Measurements from ENCODE around the gene OCIAD1.

DNA sequence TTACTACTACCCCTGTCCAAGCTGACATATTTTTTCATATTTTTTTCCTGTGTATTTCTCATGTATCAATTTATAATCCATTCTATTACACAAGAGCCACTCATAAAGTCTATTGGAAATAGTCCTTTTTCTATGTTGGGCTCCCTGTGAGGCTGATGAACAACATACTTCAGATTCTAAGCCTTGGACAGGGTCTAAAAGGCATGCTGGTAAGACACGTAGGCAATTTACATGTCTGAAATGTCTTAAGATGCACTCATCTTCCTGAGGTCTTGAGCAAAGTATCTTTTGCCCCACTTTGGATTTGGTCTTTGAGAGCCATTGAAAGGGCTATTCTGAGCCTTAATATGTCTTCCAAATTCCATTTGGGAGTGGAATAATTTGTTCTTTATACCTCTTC is 31.8 kb downstream of the OCIAD1 start:
- TF ChIP-seq, protein P1, sequence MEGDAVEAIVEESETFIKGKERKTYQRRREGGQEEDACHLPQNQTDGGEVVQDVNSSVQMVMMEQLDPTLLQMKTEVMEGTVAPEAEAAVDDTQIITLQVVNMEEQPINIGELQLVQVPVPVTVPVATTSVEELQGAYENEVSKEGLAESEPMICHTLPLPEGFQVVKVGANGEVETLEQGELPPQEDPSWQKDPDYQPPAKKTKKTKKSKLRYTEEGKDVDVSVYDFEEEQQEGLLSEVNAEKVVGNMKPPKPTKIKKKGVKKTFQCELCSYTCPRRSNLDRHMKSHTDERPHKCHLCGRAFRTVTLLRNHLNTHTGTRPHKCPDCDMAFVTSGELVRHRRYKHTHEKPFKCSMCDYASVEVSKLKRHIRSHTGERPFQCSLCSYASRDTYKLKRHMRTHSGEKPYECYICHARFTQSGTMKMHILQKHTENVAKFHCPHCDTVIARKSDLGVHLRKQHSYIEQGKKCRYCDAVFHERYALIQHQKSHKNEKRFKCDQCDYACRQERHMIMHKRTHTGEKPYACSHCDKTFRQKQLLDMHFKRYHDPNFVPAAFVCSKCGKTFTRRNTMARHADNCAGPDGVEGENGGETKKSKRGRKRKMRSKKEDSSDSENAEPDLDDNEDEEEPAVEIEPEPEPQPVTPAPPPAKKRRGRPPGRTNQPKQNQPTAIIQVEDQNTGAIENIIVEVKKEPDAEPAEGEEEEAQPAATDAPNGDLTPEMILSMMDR (IDR thresholded peaks at IDR 0.05) = no peak
- TF ChIP-seq POLR2A (IDR thresholded peaks at IDR 0.05) (no peak), EP300 (IDR thresholded peaks at IDR 0.05; ENCODE audit: low read depth) (no peak)
